GM15510 (cell line): ENCODE results near the gene CHRNG.
A peak's percentile ranks its signal among the peaks of the same experiment; 100 is the strongest.

ENCODE experiments used
- POLR2A ChIP-seq: IDR thresholded peaks from 3 replicates; pipeline ENCODE4 v1.6.1; 2011; ENCODE audit warnings: borderline replicate concordance; ENCODE audit not compliant: insufficient read length; ENCODE audit errors: extremely low read depth

CHRNG gene

DNA sequence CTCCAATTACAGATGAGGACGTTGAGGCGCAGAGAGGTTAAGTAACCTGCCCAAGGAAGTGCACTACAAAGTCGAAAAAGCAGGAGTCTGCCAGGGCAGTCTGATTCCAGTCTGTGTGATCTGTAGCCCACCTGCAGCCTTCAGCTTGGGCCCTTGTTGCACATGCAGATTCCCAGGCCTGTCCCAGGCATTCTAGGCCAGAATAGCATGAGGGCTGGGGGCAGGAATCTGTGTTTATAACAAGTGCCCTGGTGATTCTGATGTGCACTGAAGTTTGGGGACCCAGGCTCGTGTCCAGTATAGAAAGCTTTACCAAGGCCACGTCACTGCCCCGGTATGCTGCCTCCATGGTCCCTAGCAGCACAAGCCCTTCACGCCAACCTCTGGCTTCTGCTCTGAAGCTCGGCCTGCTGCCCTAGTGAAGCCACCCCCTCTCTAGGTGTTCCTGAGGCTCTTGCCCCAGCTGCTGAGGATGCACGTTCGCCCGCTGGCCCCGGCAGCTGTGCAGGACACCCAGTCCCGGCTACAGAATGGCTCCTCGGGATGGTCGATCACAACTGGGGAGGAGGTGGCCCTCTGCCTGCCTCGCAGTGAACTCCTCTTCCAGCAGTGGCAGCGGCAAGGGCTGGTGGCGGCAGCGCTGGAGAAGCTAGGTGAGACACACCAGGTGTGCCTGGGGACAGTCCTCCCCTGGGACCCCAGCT lies 4.6 kb downstream of the CHRNG start:
- TF ChIP-seq POLR2A, result no peak

DNA sequence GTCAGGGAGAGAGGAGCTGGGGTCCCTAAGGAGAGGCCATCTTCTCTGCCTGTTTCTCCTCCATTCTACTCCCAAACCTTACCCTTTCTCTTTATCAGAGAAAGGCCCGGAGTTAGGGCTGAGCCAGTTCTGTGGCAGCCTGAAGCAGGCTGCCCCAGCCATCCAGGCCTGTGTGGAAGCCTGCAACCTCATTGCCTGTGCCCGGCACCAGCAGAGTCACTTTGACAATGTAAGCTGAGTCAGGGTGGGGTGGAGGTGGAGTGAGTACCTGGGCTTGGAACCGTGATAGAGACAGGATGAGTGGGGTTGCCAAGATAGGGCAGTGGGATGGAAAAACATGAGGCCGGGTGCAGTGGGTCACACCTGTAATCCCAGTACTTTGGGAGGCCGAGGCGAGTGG lies 5.2 kb downstream of the CHRNG start:
- no peak for TF ChIP-seq POLR2A

DNA sequence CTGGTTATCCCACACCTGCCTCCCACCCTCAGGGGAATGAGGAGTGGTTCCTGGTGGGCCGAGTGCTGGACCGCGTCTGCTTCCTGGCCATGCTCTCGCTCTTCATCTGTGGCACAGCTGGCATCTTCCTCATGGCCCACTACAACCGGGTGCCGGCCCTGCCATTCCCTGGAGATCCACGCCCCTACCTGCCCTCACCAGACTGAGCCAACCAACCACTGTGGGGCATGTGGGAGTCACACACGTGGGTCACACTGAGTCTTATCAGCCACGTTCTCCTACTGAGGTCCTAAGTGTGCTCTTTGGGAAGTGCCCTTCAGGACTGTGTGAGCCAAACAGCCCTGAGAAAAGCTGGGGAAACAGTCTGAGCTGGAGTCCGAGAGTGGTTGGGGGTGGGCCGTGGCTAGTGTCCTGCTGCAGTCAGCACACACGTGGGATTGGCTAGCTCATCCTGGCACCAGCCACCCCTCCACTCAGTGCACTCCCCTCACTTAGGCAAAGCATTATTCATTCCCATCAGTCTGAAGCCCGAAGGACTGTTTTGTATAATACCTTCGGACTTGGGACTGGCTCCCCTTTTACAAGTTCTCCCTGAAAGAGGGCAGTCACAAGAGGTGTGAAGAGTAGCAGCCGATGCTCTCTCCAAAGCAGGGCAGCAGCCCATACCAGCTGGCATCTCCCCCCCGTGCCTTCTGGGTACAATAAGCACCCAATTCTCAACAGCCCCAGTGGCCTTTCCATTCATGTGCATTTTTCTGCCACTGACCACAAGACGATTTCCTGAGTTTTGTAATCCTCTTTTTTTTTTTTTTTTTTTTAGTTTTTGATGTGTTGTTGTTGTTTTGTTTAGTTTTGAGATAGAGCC lies 6.3 kb downstream of the CHRNG start:
- TF ChIP-seq POLR2A, result no peak

DNA sequence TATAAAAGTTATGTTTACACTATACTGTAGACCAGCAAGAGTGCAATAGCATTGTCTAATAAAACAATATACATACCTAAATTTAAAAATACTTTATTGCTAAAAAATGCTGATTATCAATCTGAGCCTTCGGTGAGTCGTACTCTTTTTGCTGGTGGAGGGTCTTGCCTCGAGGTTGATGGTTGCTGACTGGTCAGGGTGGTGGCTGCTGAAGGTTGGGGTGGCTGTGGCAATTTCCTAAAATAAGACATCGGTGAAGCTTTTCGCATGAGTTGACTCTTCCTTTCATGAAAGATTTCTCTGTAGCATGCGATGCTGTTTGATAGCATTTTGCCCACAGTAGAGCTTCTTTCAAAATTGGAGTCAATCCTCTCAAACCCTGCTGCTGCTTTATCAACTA lies 8.5 kb downstream of the CHRNG start:
- no peak for TF ChIP-seq POLR2A

DNA sequence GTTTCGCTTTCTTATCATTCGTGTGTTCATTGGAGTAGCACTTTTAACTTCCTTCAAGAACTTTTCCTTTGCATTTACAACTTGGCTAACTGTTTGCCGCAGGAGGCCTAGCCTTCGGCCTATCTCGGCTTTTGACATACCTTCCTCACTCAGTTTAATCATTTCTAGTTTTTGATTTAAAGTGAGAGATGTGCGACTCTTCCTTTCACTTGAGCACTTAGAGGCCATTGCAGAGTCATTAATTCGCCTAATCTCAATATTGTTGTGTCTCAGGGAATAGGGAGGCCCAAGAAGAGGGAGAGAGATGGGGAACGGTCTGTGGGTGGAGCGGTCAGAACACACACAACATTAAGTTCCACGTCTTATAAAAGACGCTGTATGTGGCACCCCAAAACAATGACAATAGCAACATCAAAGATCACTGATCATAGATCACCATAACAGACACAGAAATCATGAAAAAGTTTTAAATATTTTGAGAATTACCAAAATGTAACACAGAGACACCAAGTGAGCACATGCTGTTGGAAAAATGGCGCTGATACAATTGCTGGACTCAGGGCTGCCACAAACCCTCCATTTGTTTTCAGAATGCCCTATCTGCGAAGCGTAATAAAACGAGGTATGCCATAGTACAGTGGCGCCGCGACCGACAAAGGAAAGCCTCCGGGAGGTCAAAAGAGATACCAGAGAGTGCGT lies 10.3 kb downstream of the CHRNG start:
- TF ChIP-seq POLR2A, result no peak

DNA sequence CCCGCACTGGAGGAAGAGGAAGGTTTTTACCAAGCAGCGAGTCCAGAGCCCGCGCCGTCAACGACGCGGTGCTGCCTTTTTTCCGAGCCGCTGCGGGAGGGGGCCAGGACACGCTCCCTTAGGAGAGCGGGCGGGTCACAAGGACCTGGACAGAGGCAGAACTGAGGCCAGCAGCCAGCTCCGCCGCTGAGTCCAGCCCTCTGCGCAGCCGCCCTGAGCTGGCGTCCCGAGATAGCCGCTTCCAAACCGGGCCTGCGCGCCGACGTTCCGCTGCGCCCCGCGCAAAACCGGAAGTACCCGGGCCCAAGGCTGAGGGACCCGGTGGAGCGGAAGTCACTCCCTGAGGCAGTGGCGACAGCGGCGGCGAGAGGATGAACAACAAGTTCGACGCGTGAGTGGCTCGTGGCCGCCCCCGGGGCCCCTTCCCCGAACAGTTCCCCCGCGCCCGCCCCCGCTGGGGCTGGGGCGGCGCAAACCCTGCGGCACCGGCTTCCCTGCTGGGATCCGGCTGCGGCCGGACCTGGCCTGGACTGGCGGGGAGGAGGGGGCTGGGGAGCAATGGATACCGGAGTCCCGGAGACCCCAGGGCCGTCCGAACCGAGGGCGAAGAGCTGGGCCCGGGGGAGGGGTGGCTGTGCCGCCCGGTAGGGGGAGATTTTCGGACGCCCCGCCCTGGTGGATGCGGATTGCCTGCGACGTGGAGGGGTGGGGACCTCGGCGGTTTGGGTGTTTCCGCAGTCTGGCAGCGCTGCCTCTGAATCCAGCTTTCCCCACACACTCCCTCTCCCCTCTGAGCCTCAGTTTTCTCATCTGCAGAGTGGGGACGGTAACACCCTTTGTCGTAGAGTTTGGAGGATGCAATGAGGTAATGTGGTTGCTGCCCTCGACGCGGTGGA lies 11.1 kb downstream of the CHRNG start, which contains the start of the genes EIF4E2 and TIGD1:
Gene EIF4E2, plus strand, starts transcription at position 336 of the 896 bp plus-strand sequence. Its CDS starts 36 bp downstream, at position 372.
Gene TIGD1, minus strand, starts transcription at position 204 of the 896 bp plus-strand sequence. CDS start 675 bp downstream, outside the sequence.
- TF ChIP-seq POLR2A, result peak; percentile 94

DNA sequence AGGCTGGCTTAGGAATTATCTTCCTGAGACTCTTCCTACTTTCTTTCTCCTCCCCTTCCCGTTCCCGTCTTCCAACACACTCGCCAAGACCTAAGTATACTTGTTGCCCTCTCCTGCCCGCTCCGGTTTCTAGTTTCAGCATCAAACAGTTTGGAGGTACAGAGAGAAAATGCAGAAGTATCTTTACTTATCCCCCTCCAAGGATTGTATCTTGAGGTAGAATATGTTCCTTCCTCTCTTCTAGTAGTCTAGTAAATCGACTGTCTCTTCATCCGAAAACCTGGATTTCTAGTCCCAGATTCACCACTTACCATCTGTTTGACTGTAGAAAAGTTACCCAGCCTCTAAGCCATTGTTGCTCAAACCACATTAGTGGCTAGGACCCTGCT lies 11.8 kb downstream of the CHRNG start:
- TF ChIP-seq POLR2A, result no peak

DNA sequence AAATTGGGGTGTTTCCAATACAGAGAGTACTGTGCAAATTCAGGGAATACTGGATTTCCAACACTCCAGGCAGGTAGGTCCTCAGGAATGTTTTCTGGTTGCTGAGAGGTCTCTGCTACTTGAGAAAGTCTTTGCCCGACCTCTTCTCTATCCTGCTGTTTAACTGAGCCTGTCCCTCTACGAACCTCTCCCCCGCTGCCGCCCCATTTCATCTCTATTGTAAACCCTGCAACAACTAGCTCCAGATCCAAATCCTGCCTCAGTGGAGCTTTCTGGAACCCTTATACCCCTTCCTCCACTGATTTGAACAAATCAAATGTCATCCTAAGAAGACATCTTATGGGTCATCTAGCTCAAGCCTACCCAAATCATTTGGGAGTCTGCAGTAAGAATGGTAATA lies 12.3 kb downstream of the CHRNG start:
- no peak for TF ChIP-seq POLR2A

DNA sequence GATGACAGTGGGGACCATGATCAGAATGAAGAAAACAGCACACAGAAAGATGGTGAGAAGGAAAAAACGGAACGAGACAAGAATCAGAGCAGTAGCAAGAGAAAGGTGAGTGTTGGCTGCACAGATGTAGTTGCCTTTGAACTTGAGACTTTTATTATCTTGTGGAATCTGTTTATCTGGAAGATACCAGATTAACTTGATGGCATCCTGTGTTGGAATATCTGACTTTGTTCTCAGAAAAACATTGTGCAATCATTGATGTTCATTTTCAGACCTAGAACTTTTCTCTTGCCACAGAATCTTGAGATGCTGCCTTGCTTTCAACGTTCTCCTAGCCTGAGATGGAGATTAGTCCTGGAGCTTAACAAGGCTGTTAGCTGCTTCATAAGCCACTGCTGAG lies 16.9 kb downstream of the CHRNG start:
- no peak for TF ChIP-seq POLR2A

DNA sequence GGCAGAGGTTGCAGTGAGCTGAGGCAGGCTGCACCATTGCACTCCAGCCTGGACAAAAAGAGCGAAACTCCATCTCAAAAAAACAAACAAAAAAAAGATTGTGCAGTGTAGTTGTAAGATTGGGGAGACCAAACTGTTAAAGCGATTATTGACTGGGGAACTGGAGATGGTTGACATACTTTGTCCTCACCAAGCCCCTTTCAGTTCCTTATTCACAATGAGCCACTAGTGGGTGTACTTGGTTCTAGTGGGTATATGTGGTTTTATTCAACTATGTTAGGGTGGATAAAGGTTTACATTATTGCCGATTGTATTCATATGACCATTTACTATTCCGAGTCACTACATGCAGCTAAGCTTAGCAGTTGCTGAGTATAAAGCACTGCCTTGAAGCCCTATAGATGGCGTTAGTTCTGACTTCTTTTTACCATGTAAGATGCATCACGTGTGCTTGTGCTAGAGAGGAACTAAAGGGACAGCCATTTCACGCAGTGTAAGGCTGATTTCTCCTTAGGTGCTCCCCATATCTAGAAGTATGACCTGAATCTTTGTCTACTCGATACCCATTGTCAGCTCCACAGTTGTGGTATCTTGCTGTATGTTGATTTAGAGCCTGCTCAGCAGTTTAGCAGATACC lies 23.1 kb downstream of the CHRNG start:
- TF ChIP-seq POLR2A, result no peak

DNA sequence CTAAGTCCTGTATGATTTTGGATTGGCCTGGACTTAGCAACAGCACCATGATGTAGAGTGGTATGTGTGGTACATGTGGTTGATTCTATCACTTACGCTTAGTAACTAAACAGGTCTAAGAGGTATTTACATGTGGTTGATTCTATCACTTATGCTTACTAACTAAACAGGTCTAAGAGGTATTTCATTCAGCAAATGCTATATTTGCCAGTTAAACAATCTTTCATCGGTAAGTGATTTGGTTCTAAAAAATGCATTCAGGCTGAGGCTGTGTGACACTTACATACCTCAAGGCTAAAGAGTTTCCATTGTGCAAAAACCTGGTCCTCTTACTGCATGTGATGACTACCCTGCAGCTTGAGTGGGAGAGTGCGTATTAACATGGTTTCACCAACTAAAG lies 24.1 kb downstream of the CHRNG start:
- TF ChIP-seq POLR2A, result no peak

DNA sequence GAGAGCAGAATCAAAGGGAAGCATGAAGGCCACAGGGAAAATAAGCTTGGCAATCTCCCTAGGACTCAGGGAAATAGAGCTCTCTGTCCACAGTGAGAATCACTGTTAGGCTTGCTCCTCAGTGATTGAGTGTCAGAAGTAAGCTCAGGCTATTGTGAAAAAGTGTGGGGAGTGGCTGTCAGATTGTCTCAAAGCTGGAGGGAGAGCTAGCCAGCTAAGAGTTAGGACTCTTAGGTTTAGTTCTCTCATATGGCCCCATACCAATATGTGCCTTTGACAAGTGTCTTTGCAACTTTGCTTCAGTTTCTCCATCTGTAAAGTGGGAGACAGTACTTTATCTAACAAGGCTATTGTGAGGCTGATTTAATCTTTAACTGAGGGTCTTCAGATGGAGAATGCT lies 28.2 kb downstream of the CHRNG start:
- TF ChIP-seq POLR2A, result no peak

DNA sequence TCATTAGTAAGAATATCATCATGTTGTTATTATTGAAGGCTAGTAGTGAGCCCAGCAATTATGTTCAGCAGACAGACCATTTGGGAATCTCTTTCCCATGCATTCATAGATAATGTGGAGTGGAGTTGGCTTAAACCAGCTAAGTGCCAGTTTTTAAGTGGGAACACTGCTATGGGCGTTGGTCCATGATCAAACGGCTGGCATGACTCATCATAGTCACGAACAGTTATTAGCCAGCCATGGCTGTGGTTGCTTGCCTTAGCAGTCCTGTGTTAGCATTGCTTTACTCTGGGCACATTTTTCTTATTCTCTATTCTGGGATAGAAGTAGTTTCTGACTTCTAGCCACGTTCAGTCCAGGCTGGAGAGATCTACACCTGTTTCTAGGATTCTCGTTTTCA lies 28.7 kb downstream of the CHRNG start:
- TF ChIP-seq POLR2A, result no peak

DNA sequence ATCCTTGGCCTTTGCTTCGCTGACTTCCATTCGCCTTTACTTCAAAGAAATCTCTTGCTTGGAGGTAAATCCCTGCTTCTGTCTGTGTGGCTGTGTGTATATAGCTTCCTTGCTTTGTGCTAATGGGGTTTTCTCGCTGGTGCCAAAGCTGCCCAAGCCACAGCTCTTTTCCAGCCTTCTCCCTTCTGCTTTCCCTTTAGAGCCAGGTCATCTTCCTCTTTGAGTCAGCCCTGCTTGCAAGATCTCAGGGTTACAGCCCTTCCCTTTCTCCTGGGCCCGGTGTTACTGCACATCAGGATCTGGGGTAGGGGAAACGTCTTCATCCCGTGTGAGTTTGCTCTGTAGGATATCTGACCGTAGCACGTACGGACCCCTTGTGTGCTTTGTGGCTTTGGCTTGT lies 30.0 kb downstream of the CHRNG start:
- TF ChIP-seq POLR2A, result no peak
